Smooth muscle cell (in vitro differentiated cells): ENCODE data around the gene ANKFY1. TPM values are rescaled to one million over a fixed set of nuclear protein-coding genes. Genes with fewer than 3 reads are reported as not detected.

ENCODE experiments used
- DNase-seq: peaks from one replicate; lab custom pipeline; 2025; ENCODE audit not compliant: unreplicated experiment; lab: John Stamatoyannopoulos, UW
- H2AFZ ChIP-seq: fragments of 200-600 bp; sonication (generic); 2 replicates; pipeline ENCODE4 v1.6.0; 2016; ENCODE audit warnings: antibody characterized with exemption, low read depth, mild to moderate bottlenecking
- H3F3A ChIP-seq: fragments of 200-600 bp; sonication (generic); 2 replicates; pipeline ENCODE4 v1.6.0; 2017; ENCODE audit warnings: antibody characterized with exemption, low read depth
- H3K27ac ChIP-seq: fragments of 200-600 bp; sonication (generic); 2 replicates; pipeline ENCODE4 v1.5.1; 2016; ENCODE audit warnings: low read depth, mild to moderate bottlenecking
- H3K27me3 ChIP-seq: fragments of 200-600 bp; sonication (generic); 2 replicates; pipeline ENCODE4 v1.6.1; 2016; ENCODE audit warnings: low read depth, mild to moderate bottlenecking
- H3K36me3 ChIP-seq: fragments of 200-600 bp; sonication (generic); 2 replicates; pipeline ENCODE4 v1.5.1; 2016; ENCODE audit warnings: low read depth
- H3K4me1 ChIP-seq: fragments of 200-600 bp; sonication (generic); 2 replicates; pipeline ENCODE4 v1.5.1; 2016; ENCODE audit warnings: low read depth
- H3K4me2 ChIP-seq: fragments of 200-600 bp; sonication (generic); 2 replicates; pipeline ENCODE4 v1.6.0; 2016; ENCODE audit warnings: mild to moderate bottlenecking
- H3K4me3 ChIP-seq: fragments of 200-600 bp; sonication (generic); 2 replicates; pipeline ENCODE4 v1.5.1; 2016; ENCODE audit warnings: mild to moderate bottlenecking
- H3K79me2 ChIP-seq: fragments of 200-600 bp; sonication (generic); 2 replicates; pipeline ENCODE4 v1.6.0; 2016; ENCODE audit warnings: low read depth, mild to moderate bottlenecking
- H3K9ac ChIP-seq: fragments of 200-600 bp; sonication (generic); 2 replicates; pipeline ENCODE4 v1.6.0; 2016; ENCODE audit warnings: low read depth
- H3K9me3 ChIP-seq: fragments of 200-600 bp; sonication (generic); replicated peaks from 2 replicates; pipeline ENCODE4 v1.5.1; 2016; ENCODE audit warnings: low read depth
- H4K20me1 ChIP-seq: fragments of 200-600 bp; sonication (generic); 2 replicates; pipeline ENCODE4 v1.6.0; 2016; ENCODE audit warnings: low read depth
- WGBS: methylation state at CpG from one replicate; pipeline ENCODE4 v1.1.7; 2016; ENCODE audit warnings: low lambda C conversion rate; 5-methylcytosine and 5-hydroxymethylcytosine counted together
- polyA plus RNA-seq: library from polyadenylated mRNA; unstranded; fragments of >200 nt; fragmentation: Nextera tagmentation; extraction: Ambion mirVana; gene quantifications from 2 replicates; pipeline ENCODE4 v1.2.1, GENCODE V29; 2016
- total RNA-seq: library from RNA; depleted of rRNA; stranded (reverse); fragments of >200 nt; gene quantifications from 2 replicates; pipeline ENCODE4 v1.2.3, GENCODE V29; 2014
- TF ChIP-seq, protein P1 (sequence below): fragments of 200-600 bp; sonication (generic); IDR thresholded peaks from 2 replicates; pipeline ENCODE4 v1.5.1; 2017; ENCODE audit warnings: borderline replicate concordance, mild to moderate bottlenecking, antibody characterized with exemption; ENCODE audit not compliant: insufficient read depth, poor library complexity, severe bottlenecking

The ANKFY1 gene
- total and polyA plus RNA-seq, 2 experiments from 2014 or later, result 11.5 to 26.3 TPM

DNA sequence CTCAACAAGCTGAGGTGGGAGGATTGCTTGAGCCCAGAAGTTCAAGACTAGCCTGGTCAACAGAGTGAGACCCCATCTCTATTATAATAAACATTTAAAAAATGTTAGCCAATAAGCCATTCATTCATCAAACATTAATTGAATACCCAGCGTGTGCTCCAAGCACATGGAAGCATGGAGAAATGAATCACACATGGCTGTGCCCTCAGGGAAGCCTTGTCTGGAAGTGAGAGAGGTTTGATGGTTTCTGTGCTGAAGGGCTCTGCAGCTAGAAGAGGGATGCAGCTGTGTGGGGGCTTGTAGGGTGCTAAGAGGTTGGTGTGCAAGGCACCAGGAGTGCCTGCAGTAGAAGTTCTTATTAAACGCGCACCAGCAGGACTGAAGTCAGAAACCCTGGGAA, 109.6 kb downstream of the ANKFY1 start:
- no peaks in the 10 kb centered on the region for H3K79me2 ChIP-seq
- WGBS, result 94% methylated on average over 3 of the region's 3 CpGs
- H3K9ac ChIP-seq, result no peak overlapping the region
- H2AFZ ChIP-seq, result no peak overlapping the region
- H3F3A ChIP-seq, result no peaks in the 10 kb centered on the region
- peaks cover 14% of the 10 kb centered on the region for H3K27me3 ChIP-seq
- no peaks in the 10 kb centered on the region for H3K4me1 ChIP-seq
- no peaks in the 10 kb centered on the region for H3K9me3 ChIP-seq
- no peak overlapping the region for H3K27ac ChIP-seq
- H3K4me2 ChIP-seq, result no peak overlapping the region
- no peaks in the 10 kb centered on the region for H3K36me3 ChIP-seq
- DNase-seq, result no peak
- peaks cover 1% of the 10 kb centered on the region for H4K20me1 ChIP-seq
- TF ChIP-seq, protein P1, sequence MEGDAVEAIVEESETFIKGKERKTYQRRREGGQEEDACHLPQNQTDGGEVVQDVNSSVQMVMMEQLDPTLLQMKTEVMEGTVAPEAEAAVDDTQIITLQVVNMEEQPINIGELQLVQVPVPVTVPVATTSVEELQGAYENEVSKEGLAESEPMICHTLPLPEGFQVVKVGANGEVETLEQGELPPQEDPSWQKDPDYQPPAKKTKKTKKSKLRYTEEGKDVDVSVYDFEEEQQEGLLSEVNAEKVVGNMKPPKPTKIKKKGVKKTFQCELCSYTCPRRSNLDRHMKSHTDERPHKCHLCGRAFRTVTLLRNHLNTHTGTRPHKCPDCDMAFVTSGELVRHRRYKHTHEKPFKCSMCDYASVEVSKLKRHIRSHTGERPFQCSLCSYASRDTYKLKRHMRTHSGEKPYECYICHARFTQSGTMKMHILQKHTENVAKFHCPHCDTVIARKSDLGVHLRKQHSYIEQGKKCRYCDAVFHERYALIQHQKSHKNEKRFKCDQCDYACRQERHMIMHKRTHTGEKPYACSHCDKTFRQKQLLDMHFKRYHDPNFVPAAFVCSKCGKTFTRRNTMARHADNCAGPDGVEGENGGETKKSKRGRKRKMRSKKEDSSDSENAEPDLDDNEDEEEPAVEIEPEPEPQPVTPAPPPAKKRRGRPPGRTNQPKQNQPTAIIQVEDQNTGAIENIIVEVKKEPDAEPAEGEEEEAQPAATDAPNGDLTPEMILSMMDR, result no peak
- H3K4me3 ChIP-seq, result no peak overlapping the region

DNA sequence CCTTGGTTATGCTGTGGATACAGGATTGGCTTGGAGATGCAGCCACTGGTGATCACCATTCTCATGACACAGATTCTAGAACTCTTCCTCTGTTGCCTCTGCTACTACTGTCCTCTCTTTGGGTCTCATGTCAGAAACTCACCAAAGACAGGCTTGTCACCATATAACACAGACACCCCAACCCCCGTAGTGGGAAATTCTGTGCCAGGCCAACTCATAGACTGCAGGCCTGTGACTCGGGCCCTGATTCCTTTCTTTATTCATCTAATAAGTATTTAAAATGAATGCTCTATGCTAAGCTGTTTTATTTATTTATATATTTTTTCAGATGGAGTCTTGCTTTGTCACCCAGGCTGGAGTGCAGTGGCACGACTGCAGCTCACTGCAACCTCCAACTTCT, 111.3 kb downstream of the ANKFY1 start:
- Histone ChIP-seq H4K20me1 (no peaks in the 10 kb centered on the region), H3K9me3 (no peaks in the 10 kb centered on the region), H3K4me1 (no peaks in the 10 kb centered on the region), H3K36me3 (no peaks in the 10 kb centered on the region), H2AFZ (no peak overlapping the region), H3F3A (no peaks in the 10 kb centered on the region), H3K27me3 (peaks cover 3% of the 10 kb centered on the region), H3K4me2 (no peak overlapping the region), H3K79me2 (no peaks in the 10 kb centered on the region), H3K9ac (no peak overlapping the region), H3K27ac (no peak overlapping the region), H3K4me3 (no peak overlapping the region)
- TF ChIP-seq, protein P1, result no peak
- DNase-seq, result no peak
- WGBS, result 59% methylated on average over 3 of the region's 3 CpGs

DNA sequence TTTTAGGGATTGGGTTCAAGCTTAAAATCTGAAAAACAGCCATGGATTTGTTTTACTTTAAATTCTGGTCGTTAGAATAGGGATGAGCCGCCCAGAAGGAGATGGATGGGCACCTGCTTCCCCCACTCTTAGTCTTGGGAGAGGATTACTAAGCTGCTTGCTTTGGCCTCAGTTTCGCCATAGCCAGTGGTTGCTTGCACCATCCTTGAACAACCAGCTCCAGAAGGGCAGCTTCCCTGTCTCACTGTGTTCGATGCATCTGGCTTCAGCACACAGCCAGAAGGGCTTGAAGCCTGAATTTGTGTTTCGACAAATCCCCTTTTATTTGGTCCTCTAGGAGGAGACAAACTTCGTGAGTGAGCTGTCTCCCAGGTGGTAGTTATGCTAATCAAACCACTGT, 113.7 kb downstream of the ANKFY1 start:
- Histone ChIP-seq H3K36me3 (no peaks in the 10 kb centered on the region), H4K20me1 (no peaks in the 10 kb centered on the region), H3K9ac (no peak overlapping the region), H3K79me2 (peaks cover 3% of the 10 kb centered on the region), H3K4me1 (no peaks in the 10 kb centered on the region), H3K4me2 (no peak overlapping the region), H3K4me3 (no peak overlapping the region), H3K9me3 (no peaks in the 10 kb centered on the region), H3K27me3 (no peaks in the 10 kb centered on the region), H2AFZ (no peak overlapping the region), H3K27ac (no peak overlapping the region), H3F3A (no peaks in the 10 kb centered on the region)
- 88% methylated on average over 6 of the region's 6 CpGs for WGBS
- DNase-seq, result no peak
- TF ChIP-seq, protein P1, result no peak

DNA sequence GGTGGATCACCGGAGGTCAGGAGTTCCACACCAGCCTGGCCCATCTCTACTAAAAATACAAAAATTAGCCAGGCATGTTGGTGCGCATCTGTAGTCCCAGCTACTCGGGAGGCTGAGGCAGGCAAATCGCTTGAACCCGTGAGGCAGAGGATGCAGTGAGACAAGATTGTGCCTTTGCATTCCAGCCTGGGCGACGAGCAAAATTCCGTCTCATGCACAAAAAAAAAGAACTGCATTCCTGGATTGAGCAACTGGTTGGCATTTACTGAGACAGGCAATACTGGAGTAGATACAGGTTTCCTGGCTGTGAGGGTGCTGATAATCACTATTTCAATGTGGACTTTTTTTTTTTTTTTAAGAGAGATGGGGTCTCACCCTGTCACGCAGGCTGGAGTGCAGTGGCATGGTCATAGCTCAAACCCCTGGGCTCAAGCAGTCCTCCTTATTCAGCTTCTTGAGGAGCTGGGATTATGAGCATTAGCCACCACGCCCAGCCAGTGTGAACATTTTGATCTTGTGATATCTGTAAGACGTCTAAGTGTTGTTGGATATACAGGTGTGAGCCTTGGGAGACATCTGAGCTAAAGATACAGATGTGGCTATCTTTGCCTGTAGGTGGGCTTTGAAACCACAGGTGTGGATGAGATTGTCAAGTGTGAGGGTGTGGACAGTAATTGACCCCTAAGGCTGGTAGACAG, 115.0 kb downstream of the ANKFY1 start:
- H3K9me3 ChIP-seq, result no peaks in the 10 kb centered on the region
- no peak overlapping the region for H3K9ac ChIP-seq
- peaks cover 5% of the 10 kb centered on the region for H3F3A ChIP-seq
- H4K20me1 ChIP-seq, result no peaks in the 10 kb centered on the region
- peaks cover 3% of the 10 kb centered on the region for H3K79me2 ChIP-seq
- no peak overlapping the region for H2AFZ ChIP-seq
- 86% methylated on average over 11 of the region's 11 CpGs for WGBS
- TF ChIP-seq, protein P1, result no peak
- H3K27ac ChIP-seq, result no peak overlapping the region
- no peak overlapping the region for H3K4me3 ChIP-seq
- no peak overlapping the region for H3K4me2 ChIP-seq
- H3K4me1 ChIP-seq, result peaks cover 4% of the 10 kb centered on the region
- no peak for DNase-seq
- H3K27me3 ChIP-seq, result no peaks in the 10 kb centered on the region
- H3K36me3 ChIP-seq, result no peaks in the 10 kb centered on the region
